Endothelial cell of umbilical vein (primary cell): Measurements from ENCODE around the gene LRP10. TPM values are rescaled to one million over a fixed set of nuclear protein-coding genes. Genes with fewer than 3 reads are reported as not detected.

ENCODE experiments used
- BruUV-seq: library from RNA; stranded (reverse); fragments of 400-500 nt; replicated peaks from 2 replicates; lab custom pipeline; 2021; lab: Mats Ljungman, UMichigan
- CTCF ChIA-PET: fragments of 300-600, 350-600 bp; sonication (Branson Sonifier 250); formaldehyde crosslinking; loops from one replicate; lab custom pipeline; 2021; ENCODE audit warnings: antibody characterized with exemption, inconsistent platforms; lab: Charles Lee
- POLR2A ChIA-PET: fragments of 300-600, 350-600 bp; sonication (Branson Sonifier 250); formaldehyde crosslinking; loops from one replicate; lab custom pipeline; 2021; ENCODE audit warnings: antibody characterized with exemption, inconsistent platforms; lab: Charles Lee
- DNase-seq: peaks from one replicate; pipeline ENCODE4 v3.0.0-alpha.2; 2011; ENCODE audit warnings: low read depth, low spot score
- FAIRE-seq: peaks from 2 replicates; lab custom pipeline; 2011; peaks lifted over from hg19 to GRCh38; lab: Jason Lieb, UNC
- H2AFZ ChIP-seq: 2 replicates; pipeline ENCODE4 v1.6.0; 2012; ENCODE audit warnings: low read depth, low read length, control low read depth, inconsistent platforms
- H3K27ac ChIP-seq: 2 replicates; pipeline ENCODE4 v1.5.1; 2011; ENCODE audit warnings: low read depth, mild to moderate bottlenecking, control low read depth, low read length, moderate library complexity; ENCODE audit not compliant: insufficient read depth
- H3K27me3 ChIP-seq, 2 experiments: 2 replicates each; pipeline versions ENCODE4 v1.6.0 to v1.6.1; 2011; ENCODE audit warnings: low read length in 2 of 2, mixed read lengths in 1 of 2; ENCODE audit not compliant: control insufficient read depth in 2 of 2, insufficient read depth in 2 of 2
- H3K36me3 ChIP-seq, 2 experiments: 2 replicates in 1 of 2; 3 replicates in 1 of 2; pipeline ENCODE4 v1.5.1; 2011; ENCODE audit warnings: low read length in 2 of 2, mild to moderate bottlenecking in 1 of 2, moderate library complexity in 1 of 2; ENCODE audit not compliant: control insufficient read depth in 2 of 2, insufficient read depth in 2 of 2; ENCODE audit errors: extremely low read depth in 1 of 2
- H3K4me1 ChIP-seq: 3 replicates; pipeline ENCODE4 v1.5.1; 2011; ENCODE audit warnings: mild to moderate bottlenecking, low read length; ENCODE audit not compliant: control insufficient read depth, insufficient read depth; ENCODE audit errors: extremely low read depth
- H3K4me2 ChIP-seq: 2 replicates; pipeline ENCODE4 v1.6.1; 2011; ENCODE audit warnings: low read length, control low read depth, mixed read lengths; ENCODE audit not compliant: insufficient read depth
- H3K4me3 ChIP-seq, 3 experiments: fragments of 200-600 bp in 1 of 3; sonication (generic), shearing (Covaris generic) in 1 of 3; replicated peaks in 1 of 3; 2 replicates each; pipeline ENCODE4 v1.5.1; 2011 to 2016; ENCODE audit warnings: control low read depth in 3 of 3, low read length in 3 of 3, mild to moderate bottlenecking in 2 of 3, inconsistent platforms in 1 of 3, low read depth in 1 of 3, moderate library complexity in 1 of 3; ENCODE audit not compliant: insufficient read depth in 1 of 3
- H3K79me2 ChIP-seq: 2 replicates; pipeline ENCODE4 v1.6.0; 2012; ENCODE audit warnings: low read length, inconsistent platforms; ENCODE audit not compliant: control insufficient read depth, insufficient read depth
- H3K9ac ChIP-seq: replicated peaks from 2 replicates; pipeline ENCODE3; 2011; ENCODE audit warnings: low read length, control low read depth; ENCODE audit not compliant: insufficient read depth; ENCODE audit errors: extremely low read depth
- H3K9me1 ChIP-seq: replicated peaks from 3 replicates; pipeline ENCODE4 v1.6.0; 2011; ENCODE audit warnings: mild to moderate bottlenecking, low read length; ENCODE audit not compliant: control insufficient read depth, insufficient read depth; ENCODE audit errors: extremely low read depth
- H3K9me3 ChIP-seq: replicated peaks from 2 replicates; pipeline ENCODE4 v1.5.1; 2012; ENCODE audit warnings: low read length, inconsistent platforms; ENCODE audit not compliant: control insufficient read depth, insufficient read depth
- H4K20me1 ChIP-seq: replicated peaks from 2 replicates; pipeline ENCODE3; 2011; ENCODE audit warnings: mild to moderate bottlenecking, low read length; ENCODE audit not compliant: control insufficient read depth, insufficient read depth; ENCODE audit errors: extremely low read depth
- CTCF ChIP-seq, 2 donors: IDR thresholded peaks; 1 replicate in 1 of 2; 2 replicates in 1 of 2; pipeline ENCODE4 v1.5.1; 2011; ENCODE audit warnings: low read length in 2 of 2, mild to moderate bottlenecking in 2 of 2, moderate library complexity in 2 of 2, control low read depth in 1 of 2, inconsistent platforms in 1 of 2, low read depth in 1 of 2; ENCODE audit not compliant: insufficient read depth in 1 of 2; ENCODE audit errors: extremely low read depth in 1 of 2
- EZH2 ChIP-seq: IDR thresholded peaks from 2 replicates; pipeline ENCODE4 v1.6.1; 2012; ENCODE audit warnings: borderline replicate concordance, low read depth, mild to moderate bottlenecking, moderate library complexity, low read length, inconsistent platforms; ENCODE audit not compliant: severe bottlenecking
- FOS ChIP-seq: IDR thresholded peaks from 2 replicates; pipeline ENCODE4 v1.6.1; 2011; ENCODE audit warnings: mild to moderate bottlenecking, low read length, moderate library complexity, borderline replicate concordance; ENCODE audit not compliant: insufficient read depth
- GATA2 ChIP-seq: IDR thresholded peaks from 2 replicates; pipeline ENCODE4 v1.7.0; 2011; ENCODE audit warnings: low read depth, mild to moderate bottlenecking, moderate library complexity, mixed read lengths, low read length; ENCODE audit not compliant: insufficient read length, insufficient read depth
- JUN ChIP-seq: IDR thresholded peaks from 2 replicates; pipeline ENCODE4 v1.6.1; 2011; ENCODE audit warnings: borderline replicate concordance, low read depth; ENCODE audit not compliant: insufficient read length, insufficient read depth
- MAX ChIP-seq: IDR thresholded peaks from 2 replicates; pipeline ENCODE4 v1.6.1; 2011; ENCODE audit not compliant: insufficient read depth, insufficient read length
- MYC ChIP-seq: IDR thresholded peaks from one replicate; pipeline ENCODE4 v1.6.1; 2011; ENCODE audit warnings: mild to moderate bottlenecking, low read depth, low read length
- POLR2A ChIP-seq: IDR thresholded peaks from 2 replicates; pipeline ENCODE4 v1.6.1; 2012; ENCODE audit warnings: low read depth, mild to moderate bottlenecking, control low read depth, low read length
- POLR2AphosphoS5 ChIP-seq: IDR thresholded peaks from 2 replicates; pipeline ENCODE4 v1.6.1; 2012; ENCODE audit warnings: low read depth, mild to moderate bottlenecking, control low read depth, low read length, moderate library complexity; ENCODE audit not compliant: insufficient read depth
- dilution Hi-C: fragments of 300-500 bp; cut with MboI; formaldehyde crosslinking; loops from one replicate; pipeline ENCODE4 v1.15.0; 2019; ENCODE audit warnings: low sequenced_read_pairs; ENCODE audit not compliant: extremely low pct_ligation_motif_present
- intact Hi-C: fragments of 100-400 bp; cut with micrococcal nuclease; formaldehyde crosslinking; loops from one replicate; pipeline ENCODE4 v1.10.0; 2022
- polyA plus RNA-seq, 4 experiments: library from polyadenylated mRNA; depleted of rRNA in 3 of 4; stranded (reverse) in 3 of 4; unstranded in 1 of 4; fragments of >200 nt; gene quantifications; 2 replicates each; pipeline versions ENCODE4 v1.2.1 to v1.2.3, GENCODE V29; 2011 to 2012; ENCODE audit warnings: missing spikeins in 1 of 4
- total RNA-seq: library from RNA; stranded (reverse); gene quantifications from 2 replicates; pipeline ENCODE4 v1.2.3, GENCODE V29; 2021

LRP10 gene
- total and polyA plus RNA-seq, 2 donors (not counting 3 experiments of a cell fraction or from before 2014, with no cell fraction given): 123 to 157 TPM

GRCh38 chr14:22841769-22842168 is 29.8 kb upstream of the LRP10 start:
- Histone ChIP-seq H3K4me3 (no peak overlapping the region), H3K4me1 (peaks cover 35% of the 10 kb centered on the region), H3K79me2 (peaks cover 94% of the 10 kb centered on the region), H4K20me1 (no peaks in the 10 kb centered on the region), H3K9ac (no peak overlapping the region), H3K36me3 (peaks cover 38 to 58% of the 10 kb centered on the region in 2 experiments), H3K9me3 (no peaks in the 10 kb centered on the region), H3K27ac (no peak overlapping the region), H2AFZ (no peak overlapping the region), H3K9me1 (no peaks in the 10 kb centered on the region), H3K4me2 (no peak overlapping the region), H3K27me3 (no peaks in the 10 kb centered on the region)
- BruUV-seq: no TSS peak
- ChIA-PET POLR2A (interaction anchor here (0.8 kb wide), 1 partner anchor 9 kb away, joined by 5 read pairs; no protein-coding TSS in a partner anchor), CTCF (interaction anchor here (12.5 kb wide), 1 partner anchor 9 kb away, joined by 214 read pairs; no protein-coding TSS in a partner anchor)
- FAIRE-seq (no peak), DNase-seq (no peak)
- intact Hi-C loops: no loop called here
- TF ChIP-seq CTCF (IDR thresholded peaks at IDR 0.05; ENCODE audit: extremely low read depth in 1 of 2, insufficient read depth in 1 of 2, low read depth in 1 of 2, low read length in 2 of 2) (no peak), GATA2 (no peak), JUN (no peak), EZH2 (no peak), MAX (no peak), FOS (no peak), POLR2AphosphoS5 (no peak), MYC (no peak), POLR2A (no peak)
- dilution Hi-C loops: no loop called here
